Glutamatergic neuron (in vitro differentiated cells): ENCODE data around the gene RPTOR. TPM values are rescaled to one million over a fixed set of nuclear protein-coding genes. Genes with fewer than 3 reads are reported as not detected.

Source experiments
- DNase-seq: peaks from one replicate; pipeline ENCODE4 v3.0.0; 2022
- H3K27ac Mint-ChIP-seq: one replicate; pipeline ENCODE4 v1.8.0; 2020; ENCODE audit warnings: mild to moderate bottlenecking, mixed read lengths, inconsistent platforms; ENCODE audit not compliant: unreplicated experiment
- H3K27me3 Mint-ChIP-seq: one replicate; pipeline ENCODE4 v1.8.0; 2020; ENCODE audit warnings: mild to moderate bottlenecking, moderate library complexity, mixed read lengths, inconsistent platforms; ENCODE audit not compliant: unreplicated experiment
- H3K36me3 Mint-ChIP-seq: one replicate; pipeline ENCODE4 v1.8.0; 2020; ENCODE audit warnings: mild to moderate bottlenecking, mixed read lengths, inconsistent platforms; ENCODE audit not compliant: unreplicated experiment
- H3K4me1 Mint-ChIP-seq: one replicate; pipeline ENCODE4 v1.8.0; 2020; ENCODE audit warnings: mild to moderate bottlenecking, low read depth, mixed read lengths, inconsistent platforms; ENCODE audit not compliant: unreplicated experiment
- H3K4me3 Mint-ChIP-seq: one replicate; pipeline ENCODE4 v1.8.0; 2020; ENCODE audit warnings: mild to moderate bottlenecking, mixed read lengths, inconsistent platforms; ENCODE audit not compliant: unreplicated experiment
- H3K9me3 Mint-ChIP-seq: one replicate; pipeline ENCODE4 v1.8.0; 2020; ENCODE audit warnings: mild to moderate bottlenecking, moderate library complexity, mixed read lengths, inconsistent platforms; ENCODE audit not compliant: unreplicated experiment
- total RNA-seq: library from RNA; stranded (reverse); fragmentation: NEBNext Ultra II Directional; extraction: Animal tissue kit (Norgen Biotek cat#: 25700); gene quantifications from one replicate; pipeline ENCODE4 v1.2.1, GENCODE V29; 2021; ENCODE audit not compliant: unreplicated experiment
- TF ChIP-seq, protein P1 (sequence below): fragments of 200-600 bp; sonication (generic); IDR thresholded peaks from one replicate; pipeline ENCODE4 v1.5.0; 2021; ENCODE audit not compliant: partially characterized antibody, unreplicated experiment

Gene RPTOR
- total RNA-seq, 1 donor from 2014 or later, result 39.8 TPM

DNA sequence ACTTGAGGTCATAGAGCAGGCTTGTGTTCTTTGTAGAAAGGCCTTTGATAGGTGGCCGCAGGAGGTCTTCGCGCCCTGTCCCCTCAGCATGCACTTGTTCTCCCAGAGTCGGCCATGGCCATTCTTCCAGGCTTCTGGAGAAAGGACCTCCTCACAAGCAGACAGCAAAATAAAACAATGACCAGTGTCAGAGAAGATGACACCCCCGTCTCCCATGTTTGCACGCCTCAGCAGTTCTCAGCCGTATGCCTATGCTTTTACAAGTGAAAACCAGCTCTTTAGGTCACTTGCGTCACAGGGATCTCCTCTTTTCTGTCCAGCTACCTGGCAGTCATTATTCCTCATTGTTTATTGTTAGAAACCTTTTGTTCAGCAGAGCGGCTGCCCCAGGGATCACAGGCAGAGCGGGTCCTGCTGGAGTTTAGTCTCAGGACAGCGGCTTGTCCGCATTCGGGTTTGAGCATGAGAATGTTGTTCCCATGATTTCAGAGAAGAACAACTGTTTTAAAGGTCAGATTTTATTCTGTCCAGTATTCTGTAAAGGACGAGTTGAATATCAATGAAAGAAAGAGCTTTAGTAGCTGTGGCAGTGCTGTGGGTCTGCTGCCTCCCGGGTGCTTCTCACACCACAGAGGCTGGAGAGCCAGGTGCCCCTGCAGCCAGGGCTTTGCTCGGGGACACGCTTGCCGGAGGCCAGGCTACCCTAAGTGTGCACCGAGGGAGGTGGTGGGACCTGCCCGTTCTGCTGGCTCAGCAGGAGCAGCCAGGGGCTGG lies 123.9 kb downstream of the RPTOR start:
- no peak for DNase-seq
- peaks cover 5% of the 10 kb centered on the region for H3K27me3 Mint-ChIP-seq
- peaks cover 13% of the 10 kb centered on the region for H3K36me3 Mint-ChIP-seq
- TF ChIP-seq, protein P1, sequence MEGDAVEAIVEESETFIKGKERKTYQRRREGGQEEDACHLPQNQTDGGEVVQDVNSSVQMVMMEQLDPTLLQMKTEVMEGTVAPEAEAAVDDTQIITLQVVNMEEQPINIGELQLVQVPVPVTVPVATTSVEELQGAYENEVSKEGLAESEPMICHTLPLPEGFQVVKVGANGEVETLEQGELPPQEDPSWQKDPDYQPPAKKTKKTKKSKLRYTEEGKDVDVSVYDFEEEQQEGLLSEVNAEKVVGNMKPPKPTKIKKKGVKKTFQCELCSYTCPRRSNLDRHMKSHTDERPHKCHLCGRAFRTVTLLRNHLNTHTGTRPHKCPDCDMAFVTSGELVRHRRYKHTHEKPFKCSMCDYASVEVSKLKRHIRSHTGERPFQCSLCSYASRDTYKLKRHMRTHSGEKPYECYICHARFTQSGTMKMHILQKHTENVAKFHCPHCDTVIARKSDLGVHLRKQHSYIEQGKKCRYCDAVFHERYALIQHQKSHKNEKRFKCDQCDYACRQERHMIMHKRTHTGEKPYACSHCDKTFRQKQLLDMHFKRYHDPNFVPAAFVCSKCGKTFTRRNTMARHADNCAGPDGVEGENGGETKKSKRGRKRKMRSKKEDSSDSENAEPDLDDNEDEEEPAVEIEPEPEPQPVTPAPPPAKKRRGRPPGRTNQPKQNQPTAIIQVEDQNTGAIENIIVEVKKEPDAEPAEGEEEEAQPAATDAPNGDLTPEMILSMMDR, result no peak
- no peak overlapping the region for H3K4me3 Mint-ChIP-seq
- H3K27ac Mint-ChIP-seq, result no peak overlapping the region
- H3K9me3 Mint-ChIP-seq, result peaks cover 3% of the 10 kb centered on the region
- peaks cover 19% of the 10 kb centered on the region for H3K4me1 Mint-ChIP-seq

DNA sequence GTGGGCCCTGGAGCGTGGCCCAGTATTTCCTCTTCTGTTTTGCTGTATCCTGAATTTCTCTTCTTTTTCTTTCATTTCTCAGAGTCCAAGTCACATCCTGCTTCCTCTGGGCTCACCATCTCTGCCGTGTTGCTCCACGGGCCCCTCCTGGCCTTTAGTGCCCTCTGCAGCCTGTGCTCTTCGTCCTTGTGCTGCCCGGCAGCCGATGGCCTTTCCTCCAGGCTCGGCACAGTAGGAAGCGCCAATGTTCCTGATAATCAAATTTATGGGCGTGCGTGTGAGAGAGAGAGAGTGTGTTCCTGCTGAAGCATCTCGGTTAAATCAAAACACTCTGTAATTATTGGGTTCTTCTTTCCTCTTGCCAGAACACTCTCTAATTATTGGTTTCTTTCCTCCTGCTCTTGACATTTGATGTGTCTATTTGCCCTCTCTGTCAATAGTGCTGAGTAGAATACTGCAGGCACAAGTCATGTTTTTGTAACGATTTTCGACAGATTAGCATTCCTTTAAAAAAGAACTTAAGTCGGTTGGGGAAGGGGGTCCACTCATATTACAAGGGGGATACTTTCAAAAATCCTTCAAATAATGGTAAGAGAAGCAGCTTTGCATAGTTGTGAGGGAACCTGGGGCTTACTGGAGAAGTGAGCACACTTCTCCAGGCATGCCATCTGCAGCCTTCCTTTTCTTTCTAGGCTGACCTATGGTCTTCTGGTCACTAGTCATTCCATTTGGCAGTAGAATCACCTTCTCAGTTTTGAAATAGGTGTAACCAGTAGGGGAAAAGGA lies 126.6 kb downstream of the RPTOR start:
- no peak overlapping the region for H3K27ac Mint-ChIP-seq
- H3K27me3 Mint-ChIP-seq, result peaks cover 2% of the 10 kb centered on the region
- peaks cover 12% of the 10 kb centered on the region for H3K4me1 Mint-ChIP-seq

DNA sequence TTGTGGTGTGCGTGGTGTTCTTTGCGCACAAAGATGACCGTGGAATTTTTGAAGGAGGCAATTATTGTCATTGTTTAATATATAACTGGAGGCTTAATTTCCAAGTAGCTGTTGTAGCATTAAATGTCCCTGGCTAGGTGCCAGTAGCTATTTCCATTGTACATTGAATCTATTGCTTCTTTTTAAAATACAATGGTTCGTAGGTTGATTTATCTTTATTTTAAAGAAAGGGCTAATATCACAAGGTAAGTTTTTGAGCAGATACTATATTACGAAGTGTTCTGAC lies 127.1 kb downstream of the RPTOR start:
- Mint-ChIP-seq H3K36me3 (peaks cover 13% of the 10 kb centered on the region), H3K4me3 (no peak overlapping the region), H3K27ac (no peak overlapping the region), H3K4me1 (peaks cover 12% of the 10 kb centered on the region), H3K9me3 (peaks cover 3% of the 10 kb centered on the region), H3K27me3 (peaks cover 2% of the 10 kb centered on the region)
- TF ChIP-seq, protein P1, result no peak
- no peak for DNase-seq

More for the DNA sequence above, 126.6 kb downstream of the RPTOR start:
- TF ChIP-seq, protein P1, result no peak
- DNase-seq, result no peak
- Mint-ChIP-seq H3K9me3 (peaks cover 3% of the 10 kb centered on the region), H3K36me3 (peaks cover 13% of the 10 kb centered on the region), H3K4me3 (no peak overlapping the region)

DNA sequence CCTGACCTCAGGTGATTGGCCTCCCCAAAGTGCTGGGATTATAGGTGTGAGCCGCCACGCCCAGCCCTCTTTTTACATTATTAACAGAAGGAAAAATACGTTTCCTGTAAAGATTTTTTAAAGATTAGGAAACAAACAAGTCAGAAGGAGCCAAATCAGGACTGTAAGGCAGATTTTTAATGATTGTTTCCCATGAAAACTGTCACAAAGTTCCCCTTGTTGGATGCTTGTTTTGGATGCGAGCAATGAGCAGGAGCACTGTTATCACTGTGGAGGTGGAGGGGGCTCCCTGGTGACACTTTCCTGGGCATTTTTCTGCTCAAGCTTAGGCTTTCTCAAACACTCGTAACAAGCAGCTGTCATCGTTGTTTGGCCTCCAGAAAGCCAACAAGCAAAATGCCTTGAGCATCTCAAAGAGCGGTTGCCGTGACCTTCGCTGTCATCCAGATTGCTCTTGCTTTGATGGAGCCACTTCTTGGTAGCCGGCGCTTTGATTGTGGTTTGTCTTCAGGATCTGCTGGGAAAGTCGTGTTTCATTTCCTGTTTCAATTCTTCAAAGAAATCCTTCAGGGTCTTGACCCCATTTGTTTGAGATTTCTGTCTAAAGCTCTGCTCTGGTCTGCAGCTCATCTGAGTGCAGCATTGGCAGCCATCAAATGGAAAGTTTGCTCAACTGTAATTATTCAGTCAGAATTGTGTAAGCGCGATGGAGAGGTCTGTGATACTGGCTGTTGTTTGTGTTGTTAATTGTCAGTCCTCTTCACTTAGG lies 128.7 kb downstream of the RPTOR start:
- peaks cover 13% of the 10 kb centered on the region for H3K36me3 Mint-ChIP-seq
- peaks cover 5% of the 10 kb centered on the region for H3K9me3 Mint-ChIP-seq
- H3K4me3 Mint-ChIP-seq, result no peak overlapping the region
- H3K4me1 Mint-ChIP-seq, result peaks cover 14% of the 10 kb centered on the region
- H3K27me3 Mint-ChIP-seq, result peaks cover 2% of the 10 kb centered on the region
- no peak for DNase-seq
- no peak overlapping the region for H3K27ac Mint-ChIP-seq
- TF ChIP-seq, protein P1, result no peak
